Osteoblast (primary cell): ENCODE measurements around the gene HAS3. TPM values are rescaled to one million over a fixed set of nuclear protein-coding genes. Genes with fewer than 3 reads are reported as not detected.
"Not testable (repeated sequence)": the region's sequence is repeated elsewhere in the genome, so short reads cannot be mapped to it uniquely, and the experiment has no call there.

ENCODE experiments used
- DNase-seq: peaks from one replicate; pipeline ENCODE4 v3.0.0; 2011; ENCODE audit warnings: low spot score, mixed read lengths; ENCODE audit not compliant: insufficient read length; ENCODE audit errors: missing footprints
- H2AFZ ChIP-seq: 2 replicates; pipeline ENCODE4 v1.6.0; 2011; ENCODE audit warnings: mild to moderate bottlenecking, low read length
- H3K27ac ChIP-seq: 2 replicates; pipeline ENCODE4 v1.5.1; 2011; ENCODE audit warnings: mild to moderate bottlenecking, low read depth, low read length, moderate library complexity
- H3K27me3 ChIP-seq: 2 replicates; pipeline ENCODE4 v1.6.0; 2012; ENCODE audit warnings: mild to moderate bottlenecking, control low read depth, inconsistent platforms, low read length, moderate library complexity; ENCODE audit not compliant: insufficient read depth
- H3K36me3 ChIP-seq: 2 replicates; pipeline ENCODE4 v1.5.1; 2011; ENCODE audit warnings: mild to moderate bottlenecking, low read length, control low read depth, moderate library complexity; ENCODE audit not compliant: insufficient read depth
- H3K4me1 ChIP-seq: 2 replicates; pipeline ENCODE4 v1.5.1; 2011; ENCODE audit warnings: mild to moderate bottlenecking, low read length, control low read depth, moderate library complexity; ENCODE audit not compliant: insufficient read depth
- H3K4me2 ChIP-seq: 2 replicates; pipeline ENCODE4 v1.6.0; 2011; ENCODE audit warnings: mild to moderate bottlenecking, low read length; ENCODE audit not compliant: insufficient read depth
- H3K4me3 ChIP-seq: fragments of 200-600 bp; sonication (generic); 3 replicates; pipeline ENCODE4 v1.5.1; 2012; ENCODE audit warnings: mild to moderate bottlenecking, low read length, inconsistent platforms; ENCODE audit not compliant: insufficient read depth
- H3K79me2 ChIP-seq: 2 replicates; pipeline ENCODE4 v1.6.0; 2012; ENCODE audit warnings: mild to moderate bottlenecking, low read length, control low read depth, inconsistent platforms; ENCODE audit not compliant: insufficient read depth
- H3K9me3 ChIP-seq: 2 replicates; pipeline ENCODE4 v1.5.1; 2011; ENCODE audit warnings: low read depth, low read length, control low read depth
- H4K20me1 ChIP-seq: 2 replicates; pipeline ENCODE4 v1.6.0; 2012; ENCODE audit warnings: mild to moderate bottlenecking, low read length, control low read depth; ENCODE audit not compliant: insufficient read depth
- CTCF ChIP-seq: IDR thresholded peaks from 2 replicates; pipeline ENCODE4 v1.5.1; 2011; ENCODE audit warnings: mild to moderate bottlenecking, low read depth, low read length, moderate library complexity; ENCODE audit errors: extremely low read depth
- total RNA-seq: library from RNA; depleted of rRNA; stranded (reverse); fragments of >200 nt; gene quantifications from 2 replicates; pipeline ENCODE4 v1.2.3, GENCODE V29; 2012

The HAS3 gene
- total RNA-seq, 1 donor = 1.4 TPM

- Histone ChIP-seq H3K27me3 (no peaks in the 10 kb centered on the region), H2AFZ (no peak overlapping the region), H3K79me2 (peaks cover 98% of the 10 kb centered on the region), H3K36me3 (peaks cover 23% of the 10 kb centered on the region), H3K4me3 (peak overlapping the region; percentile 98), H4K20me1 (peaks cover 12% of the 10 kb centered on the region), H3K27ac (peak overlapping the region; percentile 78), H3K4me1 (peaks cover 25% of the 10 kb centered on the region), H3K4me2 (peak overlapping the region; percentile 93), H3K9me3 (no peaks in the 10 kb centered on the region)
- TF ChIP-seq CTCF = no peak
- DNase-seq = no peak
Measured at GRCh38 chr16:69133373-69133954, 28.0 kb downstream of the HAS3 start.

GRCh38 chr16:69138608-69139007 lies 33.2 kb downstream of the HAS3 start:
- peaks cover 62% of the 10 kb centered on the region for H3K36me3 ChIP-seq
- no peak for DNase-seq
- peaks cover 67% of the 10 kb centered on the region for H3K79me2 ChIP-seq

GRCh38 chr16:69139464-69139863 lies 34.0 kb downstream of the HAS3 start:
- H3K4me3 ChIP-seq, H3K4me1 ChIP-seq, H3K27me3 ChIP-seq, H3K27ac ChIP-seq, H4K20me1 ChIP-seq, DNase-seq, H2AFZ ChIP-seq, H3K4me2 ChIP-seq, H3K9me3 ChIP-seq: not testable (repeated sequence)
- Histone ChIP-seq H3K79me2 (peaks cover 59% of the 10 kb centered on the region), H3K36me3 (peaks cover 68% of the 10 kb centered on the region)

More at GRCh38 chr16:69138608-69139007, 33.2 kb downstream of the HAS3 start:
- TF ChIP-seq CTCF = no peak
- Histone ChIP-seq H3K9me3 (no peaks in the 10 kb centered on the region), H4K20me1 (peaks cover 2% of the 10 kb centered on the region), H3K4me2 (no peak overlapping the region), H2AFZ (no peak overlapping the region), H3K4me1 (peaks cover 8% of the 10 kb centered on the region), H3K27ac (no peak overlapping the region), H3K4me3 (no peak overlapping the region), H3K27me3 (no peaks in the 10 kb centered on the region)

- no peaks in the 10 kb centered on the region for H3K4me1 ChIP-seq
Measured at GRCh38 chr16:69141014-69141413, 35.6 kb downstream of the HAS3 start.

More at GRCh38 chr16:69141014-69141413, 35.6 kb downstream of the HAS3 start:
- no peak overlapping the region for H3K4me2 ChIP-seq
- H3K27ac ChIP-seq = no peak overlapping the region
- H2AFZ ChIP-seq = no peak overlapping the region
- TF ChIP-seq CTCF = no peak
- H3K27me3 ChIP-seq = no peaks in the 10 kb centered on the region
- H3K36me3 ChIP-seq = peaks cover 71% of the 10 kb centered on the region
- H3K9me3 ChIP-seq = no peaks in the 10 kb centered on the region
- DNase-seq = no peak
- H4K20me1 ChIP-seq = no peaks in the 10 kb centered on the region
- H3K4me3 ChIP-seq = no peak overlapping the region
- H3K79me2 ChIP-seq = peaks cover 45% of the 10 kb centered on the region
